ENCODE measurements around the gene DSCAM.

Gene DSCAM

DNA sequence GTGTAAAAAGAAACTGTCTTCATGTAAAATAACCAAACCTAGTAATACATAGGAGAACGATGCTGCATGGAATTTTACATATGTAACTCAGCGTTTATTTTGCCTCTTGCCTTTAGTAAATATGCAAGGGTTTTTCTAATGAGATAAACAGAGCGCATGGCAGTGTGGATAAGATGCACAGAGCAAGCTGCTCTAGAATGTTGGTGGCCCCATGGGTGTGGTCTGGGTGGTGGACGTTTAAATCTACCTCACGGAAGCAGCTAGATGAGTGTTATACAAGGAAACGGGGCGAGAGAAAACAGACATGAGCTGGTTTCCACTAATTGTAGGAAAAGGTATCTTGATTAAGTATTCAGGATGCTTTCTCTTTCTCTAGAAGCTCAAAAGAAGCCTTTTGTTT, 205.9 kb downstream of the DSCAM start:
- DNase-seq = no peak

DNA sequence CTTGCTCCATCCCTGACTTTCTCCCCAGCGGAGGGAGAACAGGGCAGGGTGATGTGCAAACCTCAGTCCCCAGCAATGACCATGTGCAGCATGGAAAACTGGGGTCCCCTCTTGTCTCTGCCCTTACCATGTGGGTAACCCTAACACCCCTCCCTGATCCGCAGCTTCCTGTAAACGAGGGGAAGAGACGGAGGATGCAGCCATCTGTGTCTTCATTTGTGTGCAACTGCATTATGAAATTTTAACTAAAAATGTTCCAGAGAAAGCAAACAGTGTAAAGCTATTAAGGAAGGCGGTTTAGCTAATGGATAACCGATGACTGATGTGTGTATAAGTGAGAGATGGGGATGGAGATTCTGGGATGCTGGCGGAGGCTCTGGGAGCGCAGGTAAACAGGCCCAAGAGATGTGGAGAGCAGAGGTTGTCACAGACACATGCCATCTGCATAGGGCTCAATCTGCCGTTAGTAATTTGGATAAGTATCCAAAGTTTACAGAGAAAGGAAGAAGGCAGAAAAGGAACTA, 206.6 kb downstream of the DSCAM start:
- DNase-seq = no peak

DNA sequence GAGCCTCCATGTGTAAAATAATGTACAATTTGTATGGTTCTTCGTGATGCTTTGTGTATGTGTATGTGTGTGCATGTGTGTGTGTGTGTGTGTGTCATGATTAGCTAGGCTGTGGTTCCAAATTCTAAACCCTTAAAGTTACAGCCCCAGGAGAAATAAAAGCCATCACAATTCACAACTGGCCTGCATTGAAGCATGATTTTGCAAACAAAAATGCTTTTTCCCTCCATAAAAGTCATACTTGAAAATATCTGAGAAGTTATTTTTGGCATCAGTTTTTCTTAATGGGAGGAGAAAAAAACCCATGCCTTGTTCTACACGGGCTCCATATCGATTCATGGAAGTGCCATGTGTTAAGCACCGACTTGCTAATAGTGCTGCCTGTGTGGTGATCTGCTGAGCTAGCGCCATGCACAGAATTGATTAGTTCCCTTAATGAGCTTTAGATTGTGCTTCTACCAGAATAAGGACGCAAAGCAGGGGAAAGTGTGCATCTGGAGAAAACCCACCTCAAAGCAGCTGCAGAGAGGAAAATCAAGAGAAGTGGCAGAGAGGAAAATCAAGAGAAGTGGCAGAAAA, 207.3 kb downstream of the DSCAM start:
- no peak for DNase-seq

DNA sequence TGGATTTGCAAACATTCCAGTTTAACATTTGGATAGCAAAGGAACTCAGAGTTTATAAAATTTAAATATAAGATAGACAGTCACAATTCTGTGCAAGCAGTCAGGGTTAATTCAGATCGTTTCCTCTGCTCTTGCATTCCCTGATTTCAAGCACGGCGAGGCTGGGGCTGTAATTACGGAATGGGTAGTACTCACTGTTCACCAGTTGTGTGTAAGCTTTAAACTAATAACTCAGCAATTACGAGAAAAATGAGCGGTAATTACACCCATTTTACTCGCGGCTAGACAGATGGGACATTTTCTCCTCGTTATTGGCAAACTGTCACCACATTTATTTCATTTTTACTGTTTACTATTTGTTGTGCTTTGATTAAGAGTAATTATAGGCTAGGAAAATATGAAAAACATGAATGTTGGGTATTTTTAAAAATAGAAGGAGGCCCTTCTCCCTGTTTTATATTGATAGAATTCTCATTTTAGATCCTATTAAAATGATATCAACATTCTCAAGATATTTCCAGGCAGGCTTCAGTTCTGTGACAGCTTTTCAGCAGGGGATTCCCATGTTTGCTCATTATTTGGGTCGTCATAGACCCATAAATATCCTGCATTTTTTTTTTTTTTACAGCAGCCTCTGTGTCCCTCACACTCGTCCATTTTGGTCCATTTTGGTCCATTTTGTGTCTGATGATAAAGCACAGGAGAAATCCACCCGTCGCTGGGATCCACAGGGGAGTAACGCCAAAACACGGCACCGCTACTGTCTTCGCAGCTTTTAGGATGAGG, 208.3 kb downstream of the DSCAM start:
- DNase-seq = peak; percentile 89

DNA sequence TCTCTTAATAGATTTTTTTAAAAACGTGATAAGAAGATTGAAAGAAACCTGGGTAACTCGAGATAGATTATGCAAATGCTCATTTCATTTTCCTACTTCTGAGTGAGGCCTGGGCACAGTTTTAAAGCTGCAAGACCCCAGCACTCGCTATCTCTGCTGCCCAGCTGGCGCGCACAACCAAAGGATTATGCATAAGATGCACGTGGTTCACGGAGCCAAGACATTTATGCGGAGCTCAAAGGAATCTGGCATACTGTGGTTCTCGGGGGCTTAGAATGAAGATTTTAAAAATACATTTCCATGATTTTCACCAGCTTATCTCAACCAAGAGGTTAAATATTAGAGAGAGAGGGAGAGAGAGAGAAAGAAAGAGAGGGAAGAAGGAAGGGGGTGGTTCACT, 210.9 kb downstream of the DSCAM start:
- no peak for DNase-seq

DNA sequence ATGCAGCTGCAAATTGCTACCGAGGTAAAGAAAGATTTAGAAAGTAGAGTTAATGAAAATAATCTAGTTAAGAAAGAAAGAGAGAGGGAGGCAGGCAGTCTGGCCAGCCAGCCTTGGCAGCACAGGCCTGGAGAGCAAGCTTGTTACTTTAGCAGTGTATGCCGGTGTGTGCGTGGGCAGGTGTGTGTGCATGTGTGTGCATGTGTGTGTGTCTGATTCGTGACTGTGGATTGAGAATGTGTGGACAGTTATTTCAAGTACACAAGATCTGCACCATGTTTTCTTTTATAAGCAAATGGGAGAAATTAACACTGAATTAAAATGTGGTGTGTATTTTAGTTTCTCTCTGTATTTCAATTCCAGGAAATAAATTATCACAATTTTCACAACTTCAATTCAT, 211.6 kb downstream of the DSCAM start:
- no peak for DNase-seq

DNA sequence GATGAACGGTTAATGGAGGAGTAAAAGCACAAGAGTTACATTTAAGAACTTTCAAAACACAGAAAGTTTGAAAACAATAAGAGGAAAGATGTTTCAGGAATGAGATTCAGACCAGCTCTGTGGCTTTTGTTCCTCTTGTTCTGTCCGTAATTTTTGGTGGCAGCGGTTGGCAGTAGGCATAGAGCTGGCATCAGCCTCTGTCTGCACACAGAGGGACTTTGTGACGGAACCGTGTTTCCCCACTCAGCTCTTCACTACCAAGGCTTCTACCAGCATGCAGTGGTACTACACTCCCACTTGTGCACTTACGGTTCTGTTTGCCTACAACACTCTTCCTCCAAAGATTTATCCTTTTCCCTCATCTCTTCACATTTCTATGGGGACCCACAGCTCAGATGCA, 212.8 kb downstream of the DSCAM start:
- no peak for DNase-seq

DNA sequence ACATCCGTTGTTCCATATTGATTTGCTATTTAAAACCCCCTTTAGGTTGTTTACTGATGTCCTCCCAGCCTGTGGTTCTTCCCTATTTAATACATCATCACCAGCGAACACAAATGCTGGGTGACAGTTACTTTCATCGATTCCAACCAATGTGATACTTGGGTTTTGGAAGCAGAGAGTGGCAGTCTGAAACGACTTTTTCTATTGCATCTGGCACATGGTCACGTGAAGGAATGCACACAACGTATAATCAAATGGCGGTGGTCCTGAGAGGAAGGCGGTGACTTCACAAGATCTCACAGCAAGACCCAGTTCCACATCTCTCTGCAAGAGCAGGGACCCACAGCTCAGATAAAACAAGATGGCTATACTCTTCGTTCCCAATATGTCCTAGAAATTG, 213.9 kb downstream of the DSCAM start:
- DNase-seq = no peak

DNA sequence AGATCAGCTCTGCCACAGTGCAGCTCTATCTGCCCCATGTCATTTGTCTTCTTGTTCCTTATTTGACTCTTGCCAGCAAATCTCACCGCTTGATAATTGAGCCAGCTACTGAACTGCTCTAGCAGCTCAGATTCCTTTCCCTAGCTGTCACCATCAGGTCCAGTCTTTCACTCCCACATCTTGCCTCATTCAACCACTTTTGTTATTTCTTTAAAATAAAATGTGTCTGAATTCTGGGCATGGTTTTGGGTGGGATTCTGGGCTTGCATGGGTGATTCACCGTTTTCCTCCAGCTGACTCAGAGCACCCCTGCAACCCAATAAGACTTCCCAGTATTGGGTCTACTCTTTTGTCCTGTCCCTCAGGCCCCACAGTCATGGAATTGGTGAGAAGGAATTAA, 215.7 kb downstream of the DSCAM start:
- DNase-seq = no peak

DNA sequence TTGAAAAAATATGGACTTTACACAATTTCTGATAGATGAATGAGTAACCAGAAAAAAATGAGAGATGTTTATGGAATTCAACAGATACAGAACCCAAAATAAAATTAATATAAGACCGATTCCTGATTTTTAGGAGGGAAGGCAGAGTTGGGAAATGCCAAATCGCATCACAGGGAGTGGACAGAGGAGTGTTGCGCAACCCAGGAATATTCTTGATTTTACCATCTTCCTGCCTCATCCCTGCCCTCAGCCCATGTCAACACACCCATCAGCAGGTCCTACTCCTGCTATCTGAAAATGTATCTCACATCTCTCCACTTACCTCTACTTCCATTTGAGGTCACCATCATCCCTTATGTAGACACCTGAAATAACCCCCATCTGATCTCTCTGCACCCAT, 221.0 kb downstream of the DSCAM start:
- no peak for DNase-seq

DNA sequence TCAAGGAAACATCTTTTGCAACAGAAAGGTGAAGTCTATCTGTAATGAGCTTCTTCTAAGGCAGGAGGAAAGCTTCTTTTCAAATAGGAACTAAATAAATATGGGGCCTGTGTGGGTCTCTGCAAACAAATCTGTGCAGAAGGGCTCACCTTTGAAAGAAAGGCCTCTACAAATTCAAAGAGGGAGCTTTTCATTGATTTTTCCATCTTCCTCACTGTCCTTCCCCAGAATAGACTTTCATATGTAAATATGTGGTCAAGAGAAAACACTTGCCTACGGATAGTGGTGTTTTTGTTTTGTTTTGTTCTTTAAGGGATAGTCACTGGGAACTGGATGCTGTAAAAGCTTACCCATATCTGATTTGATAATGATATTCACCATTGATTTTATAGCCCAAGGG, 223.4 kb downstream of the DSCAM start:
- no peak for DNase-seq

DNA sequence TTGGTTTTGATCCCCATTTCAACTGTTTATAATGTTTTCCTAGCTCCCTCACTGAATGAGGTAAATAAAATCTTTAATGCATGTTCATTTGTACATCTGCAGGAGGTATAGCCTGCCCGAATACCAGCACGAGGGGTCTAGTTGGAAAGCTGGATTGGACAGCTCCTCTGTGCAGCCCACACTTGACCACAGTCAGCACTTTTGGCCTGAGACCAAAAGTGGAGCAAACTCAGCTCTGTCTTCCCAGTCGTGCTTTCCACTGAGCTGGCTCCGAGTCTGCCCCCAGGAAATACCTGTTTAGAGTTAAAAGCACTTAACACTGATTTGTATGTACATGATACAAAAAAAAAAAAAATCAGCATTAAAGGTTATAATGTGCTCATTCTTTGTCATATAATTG, 224.4 kb downstream of the DSCAM start:
- DNase-seq = peak; percentile 63

DNA sequence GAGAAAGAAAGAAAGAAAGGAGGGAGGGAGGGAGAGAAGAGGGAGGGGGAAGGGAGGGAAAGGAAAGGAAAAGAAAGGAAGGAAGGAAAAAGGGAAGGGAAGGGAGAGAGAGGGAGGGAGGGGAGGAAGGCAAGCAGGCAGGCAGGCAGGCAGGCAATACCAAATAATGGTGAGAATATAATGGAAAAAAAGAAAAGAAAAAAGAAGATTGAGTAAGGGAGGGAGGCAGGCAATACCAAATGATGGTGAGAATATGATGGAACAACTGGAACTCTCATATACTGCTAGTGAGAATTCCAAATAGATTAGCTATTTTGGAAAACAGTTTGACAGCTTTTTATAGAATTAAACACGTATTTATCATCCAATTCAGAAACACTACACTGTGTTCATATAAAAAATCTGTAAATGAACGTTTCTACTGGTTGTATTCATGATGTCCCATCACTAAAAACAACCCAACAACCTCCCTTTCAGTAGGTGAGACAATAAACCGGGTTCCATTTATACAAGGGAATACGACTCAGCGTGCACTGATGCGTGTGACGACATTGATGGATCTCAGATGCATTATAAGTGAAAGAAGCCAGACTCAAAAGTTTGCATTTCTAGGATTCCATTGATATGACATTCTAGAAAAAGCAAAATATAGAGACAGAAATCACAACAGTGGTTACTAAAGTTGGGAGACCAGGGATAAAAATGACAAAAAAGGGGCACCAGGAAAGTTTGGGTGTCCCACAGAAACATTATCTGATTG, 226.4 kb downstream of the DSCAM start:
- no peak for DNase-seq

DNA sequence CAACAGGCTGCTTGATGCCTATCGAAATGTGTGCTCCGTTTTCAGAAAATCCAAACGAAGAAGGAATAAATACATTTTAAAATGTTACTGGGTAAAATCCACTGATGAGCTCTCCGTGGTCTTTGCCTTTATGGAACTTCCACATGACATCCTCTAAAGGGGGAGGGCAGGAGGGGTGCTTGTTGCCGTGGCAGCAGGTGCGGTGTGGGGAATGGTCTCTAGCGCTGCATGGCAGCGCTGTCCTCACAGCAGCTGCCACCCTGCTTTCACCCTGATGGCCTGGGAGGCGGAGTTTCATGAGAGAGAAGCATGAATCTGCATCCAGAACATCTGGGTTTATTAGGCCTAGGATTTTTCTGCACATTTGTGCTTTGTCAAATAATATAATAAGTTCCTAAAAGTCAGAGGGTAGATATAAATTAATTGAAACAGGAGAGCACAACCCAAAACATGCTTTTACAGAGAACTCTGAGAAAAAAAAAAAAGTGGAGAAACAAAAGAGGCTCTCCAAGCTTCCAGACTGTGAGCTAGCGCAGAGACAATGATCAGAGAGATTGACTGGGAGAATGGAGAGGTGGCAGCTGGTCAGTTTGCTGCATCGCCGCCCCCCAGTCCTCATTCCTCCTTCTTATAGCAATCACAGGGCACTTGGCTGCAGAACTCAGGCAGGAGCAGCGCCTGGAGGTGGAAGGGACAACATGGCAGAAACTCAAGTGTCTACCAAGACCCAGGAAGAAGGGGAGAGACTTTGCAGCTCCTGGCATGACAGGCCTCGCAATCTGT, 228.6 kb downstream of the DSCAM start:
- no peak for DNase-seq

DNA sequence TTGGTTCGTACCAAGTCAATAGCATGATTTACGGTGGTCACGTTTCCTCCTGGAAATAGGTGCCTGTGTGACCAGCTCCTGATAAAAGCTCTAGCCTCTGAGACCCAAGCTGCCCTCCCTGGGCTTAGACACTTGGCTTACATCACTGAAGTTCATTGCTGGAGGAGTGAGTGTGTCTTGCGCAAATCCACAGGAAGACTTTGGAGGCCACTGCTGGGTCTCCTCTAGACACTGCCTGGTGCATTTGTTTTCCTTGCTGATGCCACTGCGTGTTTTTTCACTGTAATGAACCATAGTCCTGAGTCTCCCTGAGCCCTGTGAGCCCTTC, 230.6 kb downstream of the DSCAM start:
- DNase-seq = no peak

DNA sequence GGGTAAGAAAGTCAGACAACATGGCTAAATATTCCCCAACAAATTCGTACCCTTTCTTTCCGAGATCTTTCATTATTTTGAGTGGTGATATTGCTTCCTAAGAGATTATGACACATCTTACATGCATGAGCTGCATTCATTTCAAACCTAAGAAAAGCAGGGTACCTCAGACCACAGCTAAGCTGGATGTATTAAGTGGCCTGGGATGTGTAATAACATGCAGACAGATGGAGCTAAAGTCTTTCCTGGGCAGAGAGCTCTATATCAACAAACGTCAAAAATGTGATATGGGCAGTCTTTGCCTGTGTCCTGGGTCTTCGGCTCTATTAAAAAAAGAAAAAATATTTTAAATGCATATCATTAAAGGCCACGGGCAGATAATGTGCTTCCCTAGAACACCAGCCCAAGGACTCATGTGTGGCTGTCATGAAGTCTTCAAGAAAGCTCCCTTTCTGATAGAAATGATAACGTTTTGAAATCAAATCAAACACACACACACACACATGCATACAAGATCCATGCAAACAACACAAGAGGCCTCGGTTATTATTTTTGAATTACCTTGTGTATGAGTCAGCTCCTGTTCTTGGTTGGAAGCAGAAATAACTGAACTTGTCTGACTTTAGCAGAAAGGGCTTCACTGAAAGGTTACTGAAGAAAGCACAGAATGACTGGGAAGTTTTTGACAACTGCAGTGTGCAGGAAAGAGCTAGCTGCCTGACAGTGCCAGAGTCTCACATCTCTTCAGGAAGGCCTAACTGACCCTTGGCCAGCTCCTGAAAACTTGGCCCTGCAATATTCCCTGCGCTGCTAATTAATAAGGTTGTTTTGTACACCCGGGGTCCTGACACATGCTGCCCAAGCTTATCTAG, 231.2 kb downstream of the DSCAM start:
- DNase-seq = no peak

DNA sequence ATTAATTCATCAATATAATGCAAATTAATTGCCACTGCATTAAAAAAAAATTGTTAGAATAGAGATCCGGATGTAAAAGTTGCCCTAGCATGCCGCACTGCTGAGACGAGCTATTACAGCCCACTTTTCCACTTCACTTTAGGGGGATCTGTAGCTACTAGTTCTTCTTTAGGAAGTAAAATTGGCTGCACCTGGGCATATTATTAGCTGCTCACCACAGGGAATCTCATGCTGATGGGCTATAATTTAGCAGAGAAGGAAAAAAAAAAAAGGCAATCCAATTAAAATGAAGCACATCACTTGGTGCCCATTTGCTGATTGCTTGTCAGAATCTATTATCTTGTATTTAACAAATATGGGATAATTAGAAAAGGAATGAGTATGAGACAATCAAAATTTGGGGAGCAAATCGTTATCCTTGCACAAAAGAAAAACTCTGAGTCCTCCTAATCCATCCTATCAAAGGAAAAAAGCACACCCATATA, 233.4 kb downstream of the DSCAM start:
- DNase-seq = peak; percentile 84

DNA sequence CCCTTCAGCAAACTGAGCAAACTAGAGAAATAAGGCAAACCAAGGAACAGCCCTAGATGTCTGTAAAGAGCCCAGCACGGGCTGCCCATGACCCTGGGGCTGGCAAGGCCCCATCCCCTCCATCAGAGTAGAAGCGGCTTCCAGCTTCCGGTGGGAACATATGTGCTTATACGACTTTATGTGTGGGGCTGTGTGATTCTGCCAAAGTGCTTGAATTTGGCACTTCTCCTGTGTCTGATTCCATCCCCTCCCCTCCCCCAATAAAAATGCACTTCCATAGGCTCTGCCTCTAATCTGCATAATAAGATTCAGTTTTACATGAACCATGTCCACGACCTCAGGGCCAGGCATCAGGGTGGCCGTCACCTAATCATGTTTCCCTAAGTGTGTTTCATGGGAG, 236.6 kb downstream of the DSCAM start:
- no peak for DNase-seq

DNA sequence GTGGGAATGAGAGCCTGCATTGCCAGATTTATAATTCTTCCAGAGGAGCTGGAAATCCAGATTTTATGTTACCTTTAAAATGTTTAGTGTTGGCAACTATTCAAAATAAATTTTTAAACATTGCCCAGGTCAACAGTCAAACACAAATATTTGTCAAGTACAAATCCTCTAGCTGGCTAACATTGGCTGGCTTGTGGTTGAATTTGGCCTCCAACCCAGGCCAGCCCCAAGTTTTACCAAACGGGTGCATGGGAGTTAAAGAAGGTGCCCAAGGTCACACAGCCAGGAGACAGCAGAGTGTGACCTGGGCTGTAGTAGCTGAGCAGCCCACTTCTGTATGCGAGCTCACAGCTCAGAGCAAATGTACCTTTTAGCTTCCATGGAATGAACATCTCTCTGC, 240.6 kb downstream of the DSCAM start:
- DNase-seq = no peak

DNA sequence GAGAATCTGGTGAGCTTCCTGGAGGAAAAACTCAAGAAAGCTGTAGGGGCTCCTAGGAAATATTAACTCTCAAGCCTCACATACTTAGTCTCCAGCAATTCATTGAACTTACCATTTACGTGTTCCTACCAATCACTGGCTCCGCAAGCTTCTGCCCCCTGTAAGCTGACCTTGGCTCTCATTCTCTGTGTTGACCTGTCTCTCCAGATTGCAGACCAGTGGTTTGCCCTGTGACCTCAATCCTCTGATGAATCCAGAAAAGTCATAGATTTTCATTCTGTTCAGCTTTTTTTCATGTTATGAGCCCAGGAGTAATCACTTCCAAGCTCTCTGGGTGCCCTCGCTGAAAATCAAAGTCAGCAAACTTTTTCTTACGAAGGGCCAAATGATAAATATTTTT, 241.9 kb downstream of the DSCAM start:
- DNase-seq = no peak

DNA sequence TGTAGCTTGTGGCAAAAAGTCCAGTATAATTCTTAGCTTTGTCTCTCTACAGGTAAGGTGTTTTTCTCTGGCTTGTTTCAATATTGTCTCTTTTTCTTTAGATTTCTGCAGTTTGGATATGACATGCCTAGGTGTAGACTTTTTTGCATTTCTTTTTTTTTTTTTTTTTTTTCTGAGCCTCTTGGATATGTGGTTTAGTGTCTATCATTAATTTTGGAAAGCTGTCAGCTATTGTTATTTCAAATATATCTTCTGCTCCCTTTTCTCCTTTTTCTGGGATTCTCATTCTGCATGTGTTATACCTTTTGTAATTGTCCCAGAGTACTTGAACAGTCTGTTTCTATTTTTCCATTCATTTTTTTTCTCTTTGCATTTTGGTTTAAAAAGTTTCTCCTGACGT, 243.2 kb downstream of the DSCAM start:
- no peak for DNase-seq

DNA sequence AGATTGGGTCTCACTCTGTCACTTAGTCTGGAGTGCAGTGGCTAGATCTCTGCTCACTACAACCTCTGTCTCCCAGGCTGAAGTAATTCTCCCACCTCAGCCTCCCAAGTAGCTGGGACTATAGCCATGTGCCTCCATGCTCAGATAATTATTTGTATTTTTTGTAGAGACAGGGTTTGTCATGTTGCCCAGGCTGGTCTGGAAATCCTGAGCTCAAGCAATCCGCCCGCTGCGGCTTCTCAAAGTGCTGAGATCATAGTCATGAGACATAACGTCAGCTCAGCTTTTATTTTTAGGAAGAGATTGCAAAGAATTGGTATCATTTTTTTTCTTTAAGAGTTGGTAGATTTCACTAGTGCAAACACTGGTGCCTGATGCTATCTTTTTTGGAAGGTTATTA, 244.9 kb downstream of the DSCAM start:
- no peak for DNase-seq

All from COR-L47 (cell line).